ENCODE data around the gene OTULIN. TPM values are rescaled to one million over a fixed set of nuclear protein-coding genes. Genes with fewer than 3 reads are reported as not detected.

Gene OTULIN
- polyA plus RNA-seq, 1 donor (not counting 4 experiments of a cell fraction or from before 2014, with no cell fraction given), result 18.3 TPM

- Histone ChIP-seq H4K20me1 (ENCODE audit: control insufficient read depth, extremely low read depth, insufficient read depth, low read length) (peaks cover 2% of the 10 kb centered on the region), H3K9me3 (ENCODE audit: control insufficient read depth, low read depth, low read length) (no peaks in the 10 kb centered on the region), H3K9ac (ENCODE audit: control insufficient read depth, extremely low read depth, insufficient read depth, low read length) (no peak overlapping the region), H3K79me2 (ENCODE audit: control insufficient read depth, insufficient read depth, low read length) (peaks cover 82% of the 10 kb centered on the region), H3K4me2 (ENCODE audit: control insufficient read depth, extremely low read depth, insufficient read depth, low read depth, low read length) (peak overlapping the region; percentile 13), H3K4me3 (ENCODE audit: control insufficient read depth in 2 of 3, extremely low read depth in 1 of 3, insufficient read depth in 2 of 3, low read depth in 1 of 3, low read length in 3 of 3) (no peak overlapping the region), H3K36me3 (ENCODE audit: control insufficient read depth in 2 of 2, extremely low read depth in 1 of 2, insufficient read depth in 2 of 2, low read length in 2 of 2) (peaks cover 0 to 4% of the 10 kb centered on the region in 2 experiments), H2AFZ (ENCODE audit: control insufficient read depth, low read length) (no peak overlapping the region), H3K27me3 (ENCODE audit: control insufficient read depth, extremely low read depth, insufficient read depth, low read length) (no peaks in the 10 kb centered on the region), H3K27ac (ENCODE audit: control insufficient read depth, insufficient read depth, low read length) (peak overlapping the region; percentile 48), H3K4me1 (ENCODE audit: control insufficient read depth, extremely low read depth, insufficient read depth, low read length) (peaks cover 67% of the 10 kb centered on the region), H3K9me1 (ENCODE audit: control insufficient read depth, extremely low read depth, insufficient read depth, low read length) (no peaks in the 10 kb centered on the region)
- DNase-seq (ENCODE audit: low read depth, low spot score), result no peak
- dilution Hi-C loops (cut with MboI; ENCODE audit: extremely low pct_ligation_motif_present, low sequenced_read_pairs), result no loop called here
- TF ChIP-seq CTCF (optimal IDR thresholded peaks at IDR 0.05 in 1 of 3, IDR thresholded peaks at IDR 0.05 in 1 of 3, conservative IDR thresholded peaks at IDR 0.05 in 1 of 3; ENCODE audit: extremely low read depth in 1 of 3, insufficient read depth in 2 of 3, low read length in 3 of 3) (no peak), EZH2 (IDR thresholded peaks at IDR 0.05; ENCODE audit: low read length) (no peak)
- no peak for FAIRE-seq
These were observed 8.2 kb downstream of the OTULIN start for GRCh38 chr5:14672484-14673394.

GRCh38 chr5:14673443-14673842 lies 8.9 kb downstream of the OTULIN start:
- peaks cover 0 to 2% of the 10 kb centered on the region in 2 experiments for H3K36me3 ChIP-seq (ENCODE audit: control insufficient read depth in 2 of 2, extremely low read depth in 1 of 2, insufficient read depth in 2 of 2, low read length in 2 of 2)
- peaks cover 82% of the 10 kb centered on the region for H3K79me2 ChIP-seq (ENCODE audit: control insufficient read depth, insufficient read depth, low read length)
- H3K27me3 ChIP-seq (ENCODE audit: control insufficient read depth, extremely low read depth, insufficient read depth, low read length), result no peaks in the 10 kb centered on the region
- H3K9me3 ChIP-seq (ENCODE audit: control insufficient read depth, low read depth, low read length), result no peaks in the 10 kb centered on the region
- no peak overlapping the region for H3K27ac ChIP-seq (ENCODE audit: control insufficient read depth, insufficient read depth, low read length)
- H3K4me1 ChIP-seq (ENCODE audit: control insufficient read depth, extremely low read depth, insufficient read depth, low read length), result peaks cover 60% of the 10 kb centered on the region
- peaks cover 2% of the 10 kb centered on the region for H4K20me1 ChIP-seq (ENCODE audit: control insufficient read depth, extremely low read depth, insufficient read depth, low read length)
- no peaks in the 10 kb centered on the region for H3K9me1 ChIP-seq (ENCODE audit: control insufficient read depth, extremely low read depth, insufficient read depth, low read length)
- H3K4me2 ChIP-seq (ENCODE audit: control insufficient read depth, extremely low read depth, insufficient read depth, low read depth, low read length), result no peak overlapping the region
- dilution Hi-C loops (cut with MboI; ENCODE audit: extremely low pct_ligation_motif_present, low sequenced_read_pairs), result no loop called here
- FAIRE-seq, result no peak
- no peak overlapping the region for H3K9ac ChIP-seq (ENCODE audit: control insufficient read depth, extremely low read depth, insufficient read depth, low read length)
- no peak for TF ChIP-seq CTCF (optimal IDR thresholded peaks at IDR 0.05 in 1 of 3, IDR thresholded peaks at IDR 0.05 in 1 of 3, conservative IDR thresholded peaks at IDR 0.05 in 1 of 3; ENCODE audit: extremely low read depth in 1 of 3, insufficient read depth in 2 of 3, low read length in 3 of 3)
- TF ChIP-seq EZH2 (IDR thresholded peaks at IDR 0.05; ENCODE audit: low read length), result no peak
- no peak for DNase-seq (ENCODE audit: low read depth, low spot score)
- H3K4me3 ChIP-seq (ENCODE audit: control insufficient read depth in 2 of 3, extremely low read depth in 1 of 3, insufficient read depth in 2 of 3, low read depth in 1 of 3, low read length in 3 of 3), result no peak overlapping the region
- no peak overlapping the region for H2AFZ ChIP-seq (ENCODE audit: control insufficient read depth, low read length)
